ENCODE measurements around the gene KIF2C.

Gene KIF2C

DNA sequence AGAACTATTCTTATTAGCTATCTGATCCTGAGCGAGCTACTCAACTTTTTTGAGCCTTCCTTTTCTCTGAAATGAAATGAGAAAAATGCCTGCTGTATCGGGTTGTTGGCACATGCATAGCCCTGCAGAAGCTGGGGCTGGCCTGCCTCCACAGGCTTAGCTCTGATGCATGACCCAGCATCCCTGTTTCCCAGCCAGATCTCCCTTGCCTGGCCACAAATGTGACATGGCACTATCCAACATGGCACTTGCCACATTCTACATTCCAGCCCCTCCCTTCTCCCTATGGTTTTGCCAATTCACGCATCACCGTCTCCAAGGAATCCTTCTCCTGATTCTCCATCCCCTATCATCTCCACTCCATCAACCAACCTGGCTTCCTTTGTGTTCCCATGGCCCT is 22.5 kb upstream of the KIF2C start:
- TF ChIP-seq, protein P1, sequence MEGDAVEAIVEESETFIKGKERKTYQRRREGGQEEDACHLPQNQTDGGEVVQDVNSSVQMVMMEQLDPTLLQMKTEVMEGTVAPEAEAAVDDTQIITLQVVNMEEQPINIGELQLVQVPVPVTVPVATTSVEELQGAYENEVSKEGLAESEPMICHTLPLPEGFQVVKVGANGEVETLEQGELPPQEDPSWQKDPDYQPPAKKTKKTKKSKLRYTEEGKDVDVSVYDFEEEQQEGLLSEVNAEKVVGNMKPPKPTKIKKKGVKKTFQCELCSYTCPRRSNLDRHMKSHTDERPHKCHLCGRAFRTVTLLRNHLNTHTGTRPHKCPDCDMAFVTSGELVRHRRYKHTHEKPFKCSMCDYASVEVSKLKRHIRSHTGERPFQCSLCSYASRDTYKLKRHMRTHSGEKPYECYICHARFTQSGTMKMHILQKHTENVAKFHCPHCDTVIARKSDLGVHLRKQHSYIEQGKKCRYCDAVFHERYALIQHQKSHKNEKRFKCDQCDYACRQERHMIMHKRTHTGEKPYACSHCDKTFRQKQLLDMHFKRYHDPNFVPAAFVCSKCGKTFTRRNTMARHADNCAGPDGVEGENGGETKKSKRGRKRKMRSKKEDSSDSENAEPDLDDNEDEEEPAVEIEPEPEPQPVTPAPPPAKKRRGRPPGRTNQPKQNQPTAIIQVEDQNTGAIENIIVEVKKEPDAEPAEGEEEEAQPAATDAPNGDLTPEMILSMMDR (IDR thresholded peaks at IDR 0.05): no peak
- H3K4me2 ChIP-seq (ENCODE audit: low read length): no peak overlapping the region
- H2AFZ ChIP-seq: no peak overlapping the region
- H3K79me2 ChIP-seq: no peaks in the 10 kb centered on the region
- H3K9me3 ChIP-seq (ENCODE audit: control insufficient read depth, low read length): no peaks in the 10 kb centered on the region
- no peaks in the 10 kb centered on the region for H3K36me3 ChIP-seq (ENCODE audit: control insufficient read depth, insufficient read depth, low read length)
- H3K4me3 ChIP-seq (ENCODE audit: low read depth, low read length): no peak overlapping the region
- H3K9ac ChIP-seq: no peak overlapping the region
- no peaks in the 10 kb centered on the region for H3K27me3 ChIP-seq (ENCODE audit: control insufficient read depth, insufficient read depth, low read length)
- H3K4me1 ChIP-seq: no peaks in the 10 kb centered on the region
- no peak overlapping the region for H3K27ac ChIP-seq

GRCh38 chr1:44717653-44718052 is 22.0 kb upstream of the KIF2C start:
- no peak overlapping the region for H2AFZ ChIP-seq
- H3K9me3 ChIP-seq (ENCODE audit: control insufficient read depth, low read length): no peaks in the 10 kb centered on the region
- no peaks in the 10 kb centered on the region for H3K27me3 ChIP-seq (ENCODE audit: control insufficient read depth, insufficient read depth, low read length)
- no peaks in the 10 kb centered on the region for H3K36me3 ChIP-seq (ENCODE audit: control insufficient read depth, insufficient read depth, low read length)
- TF ChIP-seq, protein P1 (IDR thresholded peaks at IDR 0.05): no peak
- no peak overlapping the region for H3K4me2 ChIP-seq (ENCODE audit: low read length)
- H3K4me1 ChIP-seq: no peaks in the 10 kb centered on the region
- no peak overlapping the region for H3K4me3 ChIP-seq (ENCODE audit: low read depth, low read length)
- H3K9ac ChIP-seq: no peak overlapping the region
- no peak overlapping the region for H3K27ac ChIP-seq
- H3K79me2 ChIP-seq: no peaks in the 10 kb centered on the region

DNA sequence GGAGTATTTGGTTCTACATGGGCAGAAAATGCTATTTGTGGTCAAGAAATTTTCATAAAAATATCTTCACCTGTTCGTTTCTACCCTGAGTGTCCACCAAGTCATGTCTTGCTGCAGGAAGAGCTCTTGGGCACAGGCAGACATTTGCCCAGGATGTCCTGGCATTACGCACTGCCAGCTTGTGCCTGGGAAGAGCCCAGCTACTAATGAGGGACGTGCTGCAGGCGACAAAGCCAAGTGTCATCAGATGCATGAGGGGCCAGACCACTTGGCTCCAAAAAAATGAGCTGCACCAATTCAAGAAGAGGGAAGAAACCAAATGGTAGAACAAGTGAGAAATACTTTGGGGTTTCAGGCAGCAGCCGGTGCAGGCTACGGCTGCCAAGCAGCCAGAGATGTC is 21.5 kb upstream of the KIF2C start:
- Histone ChIP-seq H3K4me2 (ENCODE audit: low read length) (no peak overlapping the region), H3K9ac (no peak overlapping the region), H3K4me1 (no peaks in the 10 kb centered on the region), H3K27ac (no peak overlapping the region), H3K4me3 (ENCODE audit: low read depth, low read length) (no peak overlapping the region), H3K27me3 (ENCODE audit: control insufficient read depth, insufficient read depth, low read length) (no peaks in the 10 kb centered on the region), H2AFZ (no peak overlapping the region), H3K9me3 (ENCODE audit: control insufficient read depth, low read length) (no peaks in the 10 kb centered on the region), H3K36me3 (ENCODE audit: control insufficient read depth, insufficient read depth, low read length) (no peaks in the 10 kb centered on the region), H3K79me2 (no peaks in the 10 kb centered on the region)
- TF ChIP-seq, protein P1 (IDR thresholded peaks at IDR 0.05): no peak

DNA sequence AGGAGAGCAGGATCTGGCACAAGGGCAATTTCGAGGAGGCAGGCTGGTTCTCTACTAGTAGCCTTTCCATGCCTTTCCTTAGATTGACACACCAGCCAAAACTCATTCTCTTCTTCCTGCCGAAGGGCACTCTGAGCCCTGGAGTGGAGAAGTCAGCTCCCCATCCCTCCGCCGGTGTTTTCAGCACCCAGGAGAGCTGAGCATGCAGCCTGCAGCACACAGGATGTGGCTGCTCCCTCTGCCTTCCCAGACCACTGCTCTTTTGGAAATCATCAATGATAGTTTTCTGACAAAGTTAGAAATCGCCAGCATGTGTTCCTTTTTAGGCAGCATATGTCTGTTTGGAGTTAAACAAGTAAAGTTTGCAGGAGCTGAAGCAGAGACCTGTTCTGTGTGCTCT is 20.3 kb upstream of the KIF2C start:
- TF ChIP-seq, protein P1 (IDR thresholded peaks at IDR 0.05): no peak
- H3K4me3 ChIP-seq (ENCODE audit: low read depth, low read length): no peak overlapping the region
- H3K4me1 ChIP-seq: no peaks in the 10 kb centered on the region
- H3K27ac ChIP-seq: no peak overlapping the region
- H3K27me3 ChIP-seq (ENCODE audit: control insufficient read depth, insufficient read depth, low read length): no peaks in the 10 kb centered on the region
- no peak overlapping the region for H2AFZ ChIP-seq
- H3K9ac ChIP-seq: no peak overlapping the region
- H3K79me2 ChIP-seq: no peaks in the 10 kb centered on the region
- H3K9me3 ChIP-seq (ENCODE audit: control insufficient read depth, low read length): no peaks in the 10 kb centered on the region
- no peaks in the 10 kb centered on the region for H3K36me3 ChIP-seq (ENCODE audit: control insufficient read depth, insufficient read depth, low read length)
- H3K4me2 ChIP-seq (ENCODE audit: low read length): no peak overlapping the region

DNA sequence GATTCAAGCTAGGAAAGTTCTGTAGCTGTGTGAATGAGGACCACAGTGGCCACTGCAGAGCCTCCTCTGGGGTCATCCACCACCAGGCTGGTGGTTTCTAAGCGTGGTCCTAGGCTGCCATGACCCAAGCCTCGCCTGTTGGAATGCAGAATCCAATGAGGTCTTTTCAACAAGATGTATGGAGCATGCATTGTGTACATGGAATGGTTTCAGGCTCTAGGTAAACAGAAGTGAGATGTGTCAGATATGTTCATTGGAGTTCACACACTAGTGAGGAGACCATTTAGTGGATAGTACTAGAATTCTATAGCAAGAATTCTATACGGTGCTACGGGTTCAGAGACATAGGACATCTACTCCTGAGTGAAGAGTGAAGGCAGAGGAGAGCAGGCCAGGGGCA is 19.4 kb upstream of the KIF2C start:
- Histone ChIP-seq H3K9me3 (ENCODE audit: control insufficient read depth, low read length) (no peaks in the 10 kb centered on the region), H3K27me3 (ENCODE audit: control insufficient read depth, insufficient read depth, low read length) (no peaks in the 10 kb centered on the region), H3K79me2 (no peaks in the 10 kb centered on the region), H3K36me3 (ENCODE audit: control insufficient read depth, insufficient read depth, low read length) (no peaks in the 10 kb centered on the region), H3K9ac (no peak overlapping the region), H3K4me1 (no peaks in the 10 kb centered on the region), H3K4me3 (ENCODE audit: low read depth, low read length) (no peak overlapping the region), H2AFZ (no peak overlapping the region), H3K27ac (no peak overlapping the region), H3K4me2 (ENCODE audit: low read length) (no peak overlapping the region)
- TF ChIP-seq, protein P1 (IDR thresholded peaks at IDR 0.05): no peak

Data from parathyroid adenoma (tissue), 2 donors.